GM18517 (cell line): ENCODE results near the gene MAD2L1BP.

Experiments
- ATAC-seq: cut with Tn5 transposase; IDR thresholded peaks from one replicate; pipeline ENCODE4 v1.9.1; 2021; ENCODE audit warnings: mild to moderate bottlenecking, moderate library complexity; ENCODE audit not compliant: unreplicated experiment

Gene MAD2L1BP

GRCh38 chr6:43680308-43681200, 44.9 kb downstream of the MAD2L1BP start:
- ATAC-seq, result no peak

DNA sequence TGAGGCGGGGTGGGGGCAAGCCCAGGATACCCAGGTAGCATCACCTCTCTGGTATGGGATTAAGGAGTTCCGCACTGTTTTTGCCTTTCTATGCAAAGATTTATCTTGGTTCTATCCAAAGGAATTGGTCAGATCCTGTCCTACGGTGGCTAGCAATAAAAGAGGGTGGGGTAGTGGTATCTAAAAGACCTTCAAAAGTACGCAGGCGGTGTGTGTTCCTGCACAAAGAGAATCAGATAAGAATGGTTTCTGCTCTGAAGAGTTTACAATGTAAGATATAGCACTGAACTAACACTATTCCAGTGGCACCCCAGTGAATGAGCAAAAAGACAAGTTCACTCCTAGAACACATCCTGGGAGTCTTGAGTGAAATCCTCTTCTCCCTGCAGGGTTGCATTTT, 45.7 kb downstream of the MAD2L1BP start:
- no peak for ATAC-seq

GRCh38 chr6:43682724-43683429, 47.2 kb downstream of the MAD2L1BP start:
- no peak for ATAC-seq

- ATAC-seq, result peak; percentile 51
These were observed 48.2 kb downstream of the MAD2L1BP start for GRCh38 chr6:43683708-43684455.

DNA sequence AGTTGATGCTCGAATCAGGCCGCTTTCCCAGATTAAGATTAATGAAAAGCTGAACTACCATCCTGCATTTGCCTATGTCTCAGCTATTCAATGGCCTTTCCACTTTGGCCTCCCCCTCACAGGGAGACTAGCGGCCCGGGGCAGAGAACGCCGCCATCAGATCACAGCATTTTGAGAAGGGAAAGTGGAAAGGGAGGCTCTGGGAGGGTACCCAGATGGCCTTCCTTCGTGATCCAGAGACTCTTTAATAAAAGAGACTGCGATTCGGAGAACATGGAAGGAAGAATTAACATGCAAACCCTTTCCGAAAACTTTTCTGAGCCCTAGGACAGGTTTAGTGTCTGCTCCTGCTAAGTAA, 51.4 kb downstream of the MAD2L1BP start:
- no peak for ATAC-seq

GRCh38 chr6:43687437-43688347, 52.1 kb downstream of the MAD2L1BP start, which contains the start of gene MRPS18A:
TSS of gene MRPS18A (minus strand) at chr6:43687791. CDS start at chr6:43687779, 12 bp downstream.
- peak; percentile 78 for ATAC-seq

GRCh38 chr6:43689421-43689820, 53.8 kb downstream of the MAD2L1BP start:
- no peak for ATAC-seq
